NCI-H1694 (cell line): ENCODE measurements around the gene TCERG1L.
"Not testable (repeated sequence)": the region's sequence is repeated elsewhere in the genome, so short reads cannot be mapped to it uniquely, and the experiment has no call there.

Experiments used
- DNase-seq: peaks from one replicate; lab custom pipeline; 2025; lab: John Stamatoyannopoulos, UW

Gene TCERG1L

GRCh38 chr10:131249238-131249954 is 62.1 kb downstream of the TCERG1L start:
- DNase-seq = no peak

DNA sequence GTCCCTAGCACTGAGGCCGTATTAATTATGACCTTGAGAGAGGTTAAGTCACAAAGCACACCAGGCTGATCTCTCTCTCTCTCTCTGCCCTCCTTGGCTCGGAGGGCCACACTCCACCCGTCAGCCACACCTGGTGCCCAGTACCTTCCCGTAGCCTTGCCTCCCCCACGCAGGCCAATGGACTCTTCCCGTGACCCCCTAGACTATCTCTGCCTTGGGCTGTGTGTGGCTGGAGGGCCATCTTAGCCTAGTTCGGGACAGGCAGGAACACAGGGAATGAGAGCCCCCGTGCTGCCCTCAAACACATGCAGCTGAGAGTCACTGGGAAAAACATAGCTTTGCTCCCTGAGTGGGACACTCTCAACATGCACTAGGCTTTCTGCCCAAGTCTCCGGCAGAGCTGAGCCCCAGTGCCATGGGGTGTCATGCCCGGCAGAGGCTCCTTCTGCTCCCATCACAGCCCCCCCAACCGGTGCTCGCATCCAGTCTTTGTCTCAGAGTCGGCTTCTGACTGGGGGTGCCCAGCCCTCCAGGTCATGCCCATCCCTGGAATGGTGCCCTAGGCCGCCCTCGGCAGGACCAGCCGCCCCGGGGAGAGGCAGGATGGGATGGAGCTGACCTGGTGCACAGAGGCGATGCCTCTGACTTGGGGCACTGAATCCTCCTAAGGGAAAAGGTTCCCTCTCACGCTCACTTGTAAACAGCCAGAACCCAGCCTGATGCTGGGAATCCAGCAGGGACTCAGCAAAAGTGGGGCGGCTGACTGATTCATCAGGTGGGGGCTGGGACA is 63.0 kb downstream of the TCERG1L start:
- DNase-seq = no peak

DNA sequence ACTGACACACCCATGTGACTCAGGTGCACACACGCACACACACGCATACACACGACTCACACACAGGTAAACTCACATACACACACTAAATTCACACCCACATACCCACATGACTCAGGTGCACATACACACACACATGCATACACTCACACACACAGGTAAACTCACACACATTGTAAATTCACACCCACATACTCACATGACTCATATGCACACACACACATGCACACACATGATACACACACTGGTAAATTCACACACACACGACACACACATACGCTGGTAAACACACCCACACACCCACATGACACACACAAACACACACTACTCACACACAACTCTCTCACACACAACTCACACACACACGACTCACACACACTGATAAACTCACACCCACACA is 63.6 kb downstream of the TCERG1L start:
- DNase-seq = no peak

DNA sequence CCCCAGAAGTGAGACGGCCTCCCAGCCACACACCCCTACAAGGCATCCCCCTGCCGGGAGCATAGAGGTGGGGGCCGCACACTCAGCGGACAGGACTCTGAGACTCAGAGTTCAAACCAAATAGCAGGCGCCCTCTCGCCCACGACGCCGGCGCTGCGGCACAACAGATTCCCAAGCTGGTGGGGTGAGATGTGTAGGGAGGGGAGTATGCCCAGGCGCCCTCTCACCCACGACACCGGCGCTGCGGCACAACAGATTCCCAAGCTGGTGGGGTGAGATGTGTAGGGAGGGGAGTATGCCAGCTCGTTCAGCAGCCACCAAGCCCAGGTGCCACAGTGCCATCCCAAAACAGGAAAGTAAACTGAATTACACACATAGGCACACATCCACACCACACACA is 64.7 kb downstream of the TCERG1L start:
- DNase-seq = no peak

- DNase-seq = no peak
These were observed 65.4 kb downstream of the TCERG1L start for GRCh38 chr10:131246089-131246488.

DNA sequence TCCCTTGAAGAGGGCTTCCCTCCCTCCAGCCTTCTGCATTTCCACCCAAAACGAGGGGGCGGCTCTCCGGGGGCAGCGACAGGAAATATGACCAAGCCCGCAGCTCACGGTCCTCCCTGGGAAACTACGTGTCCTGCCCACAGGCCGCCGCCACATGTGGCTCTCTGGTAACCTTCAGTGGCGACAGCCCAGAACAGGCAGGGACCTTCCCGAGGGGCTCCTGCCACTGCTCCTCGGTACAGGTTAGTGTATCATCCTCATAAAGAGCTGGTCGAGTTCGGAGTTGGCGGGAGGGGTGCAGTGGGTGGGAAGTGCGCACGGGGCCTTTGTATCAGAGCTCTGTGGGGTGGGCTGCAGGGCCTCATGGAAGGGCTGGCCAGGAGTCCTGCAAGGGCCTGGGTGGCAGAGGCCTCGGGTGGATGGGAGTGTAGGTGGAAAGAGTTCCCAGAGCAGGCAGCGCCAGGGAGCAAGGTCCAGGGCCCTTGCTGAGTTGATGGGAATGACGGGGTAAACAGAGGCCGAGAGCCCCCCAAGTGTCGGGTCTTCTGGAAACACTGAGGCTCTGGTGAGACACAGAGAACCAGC is 66.0 kb downstream of the TCERG1L start:
- DNase-seq = no peak

- DNase-seq = no peak
These were observed 66.7 kb downstream of the TCERG1L start for GRCh38 chr10:131244836-131245235.

DNA sequence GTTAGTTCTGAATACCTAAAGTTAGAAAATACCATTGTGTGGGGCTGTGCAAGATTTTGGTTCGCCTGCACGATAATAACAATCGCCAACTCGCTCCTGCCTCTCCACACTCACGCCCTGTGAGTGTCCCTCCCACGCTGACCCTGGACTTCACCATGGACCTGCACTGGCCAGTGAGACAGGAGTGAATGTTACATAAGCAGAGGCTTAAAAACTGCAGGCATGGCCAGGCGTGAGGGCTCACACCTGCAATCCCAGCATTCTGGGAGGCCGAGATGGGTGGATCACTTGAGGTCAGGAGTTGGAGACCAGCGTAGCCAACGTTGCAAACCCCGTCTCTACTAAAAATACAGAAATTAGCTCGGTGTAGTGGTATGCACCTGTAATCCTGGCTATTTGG is 68.4 kb downstream of the TCERG1L start:
- no peak for DNase-seq

DNA sequence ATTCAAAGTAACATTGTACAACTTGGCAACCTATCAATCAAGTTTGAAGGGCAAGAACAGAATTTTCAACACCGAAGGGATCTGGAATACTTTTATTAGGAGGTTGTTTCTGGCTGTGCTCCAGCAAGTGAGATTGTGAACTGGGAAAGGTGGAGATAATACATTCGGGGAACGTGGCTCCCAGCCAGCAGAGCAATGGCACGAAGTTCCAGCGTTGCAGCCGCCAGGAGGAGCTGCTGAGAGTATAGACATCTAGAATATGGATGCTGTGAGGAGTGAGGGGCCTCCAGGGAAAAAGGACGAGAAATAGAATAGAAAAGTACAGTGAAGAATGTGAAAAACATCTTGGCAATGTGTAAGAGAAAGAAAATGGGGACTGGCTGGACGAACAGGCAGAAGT is 69.5 kb downstream of the TCERG1L start:
- DNase-seq = peak; percentile 9

GRCh38 chr10:131240691-131241090 is 70.8 kb downstream of the TCERG1L start:
- no peak for DNase-seq

DNA sequence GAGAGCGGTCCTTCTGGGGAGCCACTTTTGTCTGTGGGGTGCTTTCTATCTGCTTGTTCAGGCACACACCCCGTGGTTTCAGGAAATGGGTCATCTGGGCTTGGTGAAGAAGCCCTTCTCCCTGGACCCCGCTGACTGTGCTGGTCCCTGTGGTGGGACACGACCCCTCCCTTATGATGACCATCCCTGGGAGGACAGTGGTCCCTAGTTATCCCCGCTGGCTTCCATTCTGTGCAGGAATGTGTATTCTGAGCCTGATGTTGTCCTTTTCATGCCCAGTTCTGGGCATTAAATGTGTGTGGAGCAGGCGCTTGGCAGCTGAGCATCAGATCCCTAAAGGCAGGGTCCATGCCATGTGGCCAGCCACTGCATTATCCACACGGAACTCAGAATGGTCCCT is 71.6 kb downstream of the TCERG1L start:
- DNase-seq = no peak

DNA sequence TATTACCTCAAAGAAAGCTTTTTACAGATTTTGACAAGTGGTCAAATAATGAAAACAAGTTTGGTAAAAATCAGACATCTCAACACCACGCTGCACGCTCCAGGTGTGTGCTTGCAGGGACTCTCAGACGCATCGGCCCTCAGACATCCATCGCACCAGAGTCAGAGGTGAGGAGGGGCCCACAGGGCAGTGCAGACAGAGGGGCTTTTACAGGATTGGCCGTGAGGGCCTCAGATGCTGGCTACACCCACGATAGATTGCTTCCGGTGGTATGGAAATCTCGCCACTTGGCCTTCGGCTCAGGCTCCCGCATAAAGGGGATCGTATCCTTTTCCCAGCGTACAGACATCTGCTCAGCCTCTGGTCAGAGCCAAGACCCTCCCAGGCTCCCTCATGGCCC is 72.1 kb downstream of the TCERG1L start:
- no peak for DNase-seq

GRCh38 chr10:131238669-131239280 is 72.7 kb downstream of the TCERG1L start:
- DNase-seq = no peak

GRCh38 chr10:131237991-131238651 is 73.4 kb downstream of the TCERG1L start:
- DNase-seq = no peak

GRCh38 chr10:131234606-131235005 is 76.9 kb downstream of the TCERG1L start:
- DNase-seq = not testable (repeated sequence)

DNA sequence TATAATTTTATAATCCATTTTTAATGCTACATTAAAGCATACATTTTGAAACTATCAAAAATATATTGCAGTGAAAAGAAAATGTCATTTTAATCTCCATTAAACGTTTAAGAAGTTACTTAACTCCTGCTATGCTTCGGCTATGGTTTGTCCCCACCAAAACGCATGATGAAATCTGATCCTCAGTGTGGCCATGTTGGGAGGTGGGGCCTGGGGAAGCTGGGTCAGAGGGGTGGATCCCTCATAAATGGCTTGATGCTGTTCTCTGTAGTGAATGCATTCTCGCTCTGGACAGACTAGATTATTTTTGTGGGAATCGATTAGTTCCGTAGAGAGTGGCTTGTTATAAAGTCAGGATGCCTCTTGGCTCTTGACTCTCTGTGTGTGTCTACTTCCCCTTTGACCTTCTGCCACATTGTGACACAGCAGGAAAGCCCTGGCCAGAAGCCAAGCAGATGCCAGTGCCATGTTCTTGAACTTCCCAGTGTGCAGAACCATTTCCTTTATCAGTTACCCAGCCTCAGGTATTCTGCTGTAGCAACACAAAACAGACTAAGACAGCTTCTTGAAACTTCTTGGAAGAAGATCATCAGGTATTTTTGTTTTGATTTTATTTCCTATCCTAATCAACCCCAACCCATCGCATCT is 77.8 kb downstream of the TCERG1L start:
- no peak for DNase-seq

DNA sequence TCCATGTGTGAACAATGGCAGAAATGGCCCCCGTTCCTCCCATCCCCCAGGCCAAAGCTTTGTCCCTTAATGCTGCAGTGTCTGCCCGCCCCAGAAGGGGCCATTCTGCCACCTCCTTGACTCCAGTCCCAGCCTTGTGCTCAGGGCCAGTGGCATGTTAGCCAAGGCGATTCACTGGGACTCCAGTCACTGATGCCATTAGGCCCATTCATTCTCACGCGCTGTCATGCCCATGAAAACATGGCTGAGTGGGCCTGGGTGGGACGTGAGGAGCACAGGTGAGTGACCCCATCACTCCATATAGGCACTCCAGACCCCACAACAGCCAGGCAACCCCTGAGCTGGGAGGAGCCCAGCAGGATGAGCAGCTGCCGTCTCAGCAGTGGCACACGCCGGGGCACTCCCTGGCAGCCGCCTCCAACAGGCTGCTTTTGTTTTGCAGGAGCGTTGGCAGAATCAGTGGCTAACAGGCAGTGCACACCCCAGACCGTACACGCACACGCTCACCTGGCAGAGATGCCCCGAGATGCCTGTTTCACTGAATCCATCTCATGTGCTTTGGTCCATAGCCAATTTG is 79.5 kb downstream of the TCERG1L start:
- DNase-seq = peak; percentile 15

- no peak for DNase-seq
These were observed 80.1 kb downstream of the TCERG1L start for GRCh38 chr10:131231323-131231964.

DNA sequence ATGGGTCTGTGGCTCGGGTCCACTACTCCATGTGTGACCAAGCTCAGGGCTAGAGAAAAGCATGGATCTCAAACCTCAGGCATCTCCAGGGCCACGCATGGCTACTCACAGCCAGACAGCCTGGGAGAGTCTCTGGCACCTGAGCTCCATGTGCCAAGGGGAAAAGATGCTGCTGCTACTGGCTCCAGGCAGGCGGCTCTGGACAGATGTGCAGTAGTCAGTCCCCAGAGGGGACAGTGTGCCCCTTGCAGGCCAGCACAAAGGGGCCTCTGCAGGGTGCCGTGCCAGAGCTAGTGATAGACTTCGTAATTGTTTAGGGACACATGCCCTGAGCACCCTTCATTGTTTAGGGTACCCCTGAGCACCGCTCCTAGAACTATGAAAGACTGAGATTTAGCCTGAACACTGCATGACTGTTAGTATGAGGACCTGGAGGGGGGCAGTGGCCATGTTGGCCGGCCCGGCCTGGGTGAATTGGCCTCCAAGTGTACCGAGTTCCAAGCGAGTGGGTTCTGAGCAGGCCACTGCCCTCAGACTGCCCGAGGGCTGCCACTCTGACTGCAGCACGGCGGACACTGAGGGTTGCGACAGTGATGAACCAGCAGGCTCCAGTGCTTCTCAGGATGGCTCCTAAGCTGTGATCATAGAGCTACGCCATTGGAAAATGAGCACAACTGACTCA is 80.7 kb downstream of the TCERG1L start:
- DNase-seq = no peak

GRCh38 chr10:131230166-131230565 is 81.4 kb downstream of the TCERG1L start:
- no peak for DNase-seq
